Measurements from ENCODE around the gene IFIT1. TPM values are rescaled to one million over a fixed set of nuclear protein-coding genes. Genes with fewer than 3 reads are reported as not detected.

IFIT1 gene
- total RNA-seq = 1 to 10 TPM; 1.9 to 7.1 (median 2.7) TPM

DNA sequence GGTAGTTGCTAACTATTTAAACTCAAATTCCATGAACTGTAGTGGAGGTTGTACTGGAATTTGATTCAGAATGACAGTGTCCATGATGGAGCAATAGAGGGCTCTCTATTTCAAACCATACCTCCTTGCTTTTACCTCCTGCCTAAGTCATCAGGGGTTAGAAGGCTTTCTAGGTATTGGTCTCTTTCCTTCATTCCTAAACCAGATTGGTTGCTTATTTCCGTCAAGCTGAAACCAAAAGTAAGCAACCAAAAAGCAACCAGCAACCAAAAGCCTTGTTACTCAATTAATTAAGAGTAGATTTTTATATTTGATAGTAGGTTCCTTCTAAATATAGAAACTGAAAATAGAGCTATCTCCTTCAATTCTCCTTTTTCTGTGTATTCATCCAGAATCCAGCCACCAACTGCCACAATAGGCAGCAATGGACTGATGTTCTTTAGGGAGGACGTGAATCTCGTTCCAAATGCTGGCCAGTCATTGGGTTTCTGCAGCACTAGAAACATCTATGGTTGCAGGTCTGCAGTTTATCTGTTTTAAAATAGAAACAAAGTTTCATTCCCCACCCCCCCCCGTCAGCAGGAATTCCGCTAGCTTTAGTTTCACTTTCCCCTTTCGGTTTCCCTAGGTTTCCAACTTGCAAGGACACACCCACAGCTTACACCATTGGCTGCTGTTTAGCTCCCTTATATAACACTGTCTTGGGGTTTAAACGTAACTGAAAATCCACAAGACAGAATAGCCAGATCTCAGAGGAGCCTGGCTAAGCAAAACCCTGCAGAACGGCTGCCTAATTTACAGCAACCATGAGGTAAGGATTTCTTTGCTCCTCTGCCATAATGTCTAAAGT, at the start of gene IFIT1:
Gene IFIT1, plus strand, starts transcription at position 717 of the 850 bp plus-strand sequence. Its CDS starts 90 bp downstream, at position 807.
- Histone ChIP-seq H3K4me3 (peak within 1 kb of the TSS; percentile 60), H3K27me3 (no peaks in the 10 kb centered on the region), H3K36me3 (no peaks in the 10 kb centered on the region), H3K9me3 (no peaks in the 10 kb centered on the region), H3K4me1 (peaks cover 39% of the 10 kb centered on the region), H3K27ac (peak within 1 kb of the TSS; percentile 67)
- WGBS = 3% methylated on average over 8 of the region's 8 CpGs
- DNase-seq (ENCODE audit: low spot score in 2 of 2) = no peak
- TF ChIP-seq CTCF (IDR thresholded peaks at IDR 0.05) = no peak
- TF ChIP-seq POLR2AphosphoS5 (IDR thresholded peaks at IDR 0.05) = no peak
- no peak for TF ChIP-seq POLR2A (IDR thresholded peaks at IDR 0.05)
- TF ChIP-seq EP300 (IDR thresholded peaks at IDR 0.05) = no peak

DNA sequence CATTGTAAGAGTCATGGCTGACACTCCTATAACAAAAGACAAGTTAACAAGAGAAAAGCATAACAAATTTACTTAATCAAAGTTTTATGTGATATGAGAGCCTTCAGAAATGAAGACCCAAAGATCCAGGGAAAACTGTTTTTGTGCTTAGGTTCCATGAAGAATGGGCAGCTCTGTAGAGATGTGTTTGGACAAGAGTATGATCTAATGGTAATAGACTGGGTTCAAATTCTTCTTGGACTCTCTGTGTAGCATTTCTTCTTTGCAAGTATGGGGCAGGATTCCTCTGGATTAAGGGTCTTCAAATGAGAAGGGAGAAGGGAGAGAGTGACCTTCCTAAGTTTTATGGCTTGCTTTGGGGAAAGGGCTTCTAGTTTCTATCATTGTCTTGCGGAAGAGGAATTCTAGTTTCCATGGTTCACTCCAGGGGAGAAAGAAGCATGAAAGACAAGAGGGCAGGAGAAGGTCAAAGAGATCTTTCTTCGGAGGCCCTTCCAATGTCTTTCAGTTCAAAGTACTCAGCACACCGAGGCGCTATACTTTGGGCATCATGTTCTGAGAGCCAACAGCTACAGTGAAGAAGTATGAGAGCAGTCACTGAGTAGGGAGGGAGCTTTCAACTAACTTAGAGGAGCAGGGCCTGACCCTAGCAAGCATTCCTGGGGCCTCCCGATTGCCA, 49.2 kb upstream of the IFIT1 start:
- Histone ChIP-seq H3K9me3 (no peaks in the 10 kb centered on the region), H3K4me3 (no peak overlapping the region), H3K36me3 (peaks cover 12% of the 10 kb centered on the region), H3K27me3 (no peaks in the 10 kb centered on the region), H3K4me1 (peaks cover 17% of the 10 kb centered on the region), H3K27ac (no peak overlapping the region)
- 86% methylated on average over 5 of the region's 5 CpGs for WGBS
- DNase-seq (ENCODE audit: low spot score in 2 of 2) = no peak
- TF ChIP-seq CTCF (IDR thresholded peaks at IDR 0.05) = no peak
- TF ChIP-seq POLR2AphosphoS5 (IDR thresholded peaks at IDR 0.05) = no peak
- no peak for TF ChIP-seq EP300 (IDR thresholded peaks at IDR 0.05)
- TF ChIP-seq POLR2A (IDR thresholded peaks at IDR 0.05) = no peak

GRCh38 chr10:89344156-89344555, 48.3 kb upstream of the IFIT1 start:
- TF ChIP-seq POLR2A (IDR thresholded peaks at IDR 0.05) (no peak), POLR2AphosphoS5 (IDR thresholded peaks at IDR 0.05) (no peak), EP300 (IDR thresholded peaks at IDR 0.05) (no peak), CTCF (IDR thresholded peaks at IDR 0.05) (no peak)
- peaks cover 17% of the 10 kb centered on the region for H3K4me1 ChIP-seq
- no peak overlapping the region for H3K27ac ChIP-seq
- WGBS = 73% methylated on average over 2 of the region's 2 CpGs
- H3K9me3 ChIP-seq = no peaks in the 10 kb centered on the region
- peaks cover 4% of the 10 kb centered on the region for H3K36me3 ChIP-seq
- no peaks in the 10 kb centered on the region for H3K27me3 ChIP-seq
- no peak for DNase-seq (ENCODE audit: low spot score in 2 of 2)
- no peak overlapping the region for H3K4me3 ChIP-seq

- H3K36me3 ChIP-seq = no peaks in the 10 kb centered on the region
- no peak overlapping the region for H3K27ac ChIP-seq
- H3K27me3 ChIP-seq = no peaks in the 10 kb centered on the region
- TF ChIP-seq POLR2AphosphoS5 (IDR thresholded peaks at IDR 0.05) (no peak), EP300 (IDR thresholded peaks at IDR 0.05) (no peak), POLR2A (IDR thresholded peaks at IDR 0.05) (no peak), CTCF (IDR thresholded peaks at IDR 0.05) (no peak)
- peaks cover 17% of the 10 kb centered on the region for H3K4me1 ChIP-seq
- no peaks in the 10 kb centered on the region for H3K9me3 ChIP-seq
- 88% methylated on average over 4 of the region's 4 CpGs for WGBS
- no peak for DNase-seq (ENCODE audit: low spot score in 2 of 2)
- no peak overlapping the region for H3K4me3 ChIP-seq
Measured at GRCh38 chr10:89345367-89346000, 46.9 kb upstream of the IFIT1 start.

Measured in suprapubic skin (tissue), 4 donors.